Coronary artery (tissue), 2 donors: ENCODE data around the gene SNX33.
A peak's percentile ranks its signal among the peaks of the same experiment; 100 is the strongest.
"Not testable (repeated sequence)": the region's sequence is repeated elsewhere in the genome, so short reads cannot be mapped to it uniquely, and the experiment has no call there.

Experiments used
- DNase-seq: peaks from one replicate; pipeline ENCODE4 v3.0.0-alpha.2; 2017; ENCODE audit warnings: low spot score
- H3K27ac ChIP-seq, 2 donors: fragments of 200-600 bp; sonication (generic); one replicate each; pipeline ENCODE4 v1.5.1; 2016 to 2019
- H3K4me3 ChIP-seq: fragments of 200-600 bp; sonication (generic); 2 replicates; pipeline ENCODE4 v1.5.1; 2016; ENCODE audit warnings: mild to moderate bottlenecking, moderate library complexity
- CTCF ChIP-seq: fragments of 200-600 bp; sonication (generic); IDR thresholded peaks from one replicate; pipeline ENCODE4 v1.5.1; 2019; ENCODE audit warnings: antibody characterized with exemption

Gene SNX33

GRCh38 chr15:75695220-75695619, 47.5 kb downstream of the SNX33 start:
- TF ChIP-seq CTCF: no peak
- H3K4me3 ChIP-seq: peak overlapping the region; percentile 21
- no peak for DNase-seq
- peak overlapping the region; percentile 95 to 98 for H3K27ac ChIP-seq

GRCh38 chr15:75695634-75696310, 48.1 kb downstream of the SNX33 start:
- no peak for TF ChIP-seq CTCF
- peak overlapping the region; percentile 12 for H3K4me3 ChIP-seq
- H3K27ac ChIP-seq: peak overlapping the region; percentile 95 to 98
- DNase-seq: no peak

- peak overlapping the region; percentile 12 for H3K4me3 ChIP-seq
- no peak for DNase-seq
- no peak for TF ChIP-seq CTCF
- H3K27ac ChIP-seq: peak overlapping the region; percentile 95 to 98
These were observed 48.6 kb downstream of the SNX33 start for GRCh38 chr15:75696311-75696720.

- no peak for TF ChIP-seq CTCF
- peak overlapping the region; percentile 95 to 98 for H3K27ac ChIP-seq
- peak overlapping the region; percentile 12 for H3K4me3 ChIP-seq
- no peak for DNase-seq
These were observed 49.1 kb downstream of the SNX33 start for GRCh38 chr15:75696854-75697259.

GRCh38 chr15:75697523-75697922, 49.8 kb downstream of the SNX33 start:
- TF ChIP-seq CTCF: no peak
- DNase-seq: no peak
- Histone ChIP-seq H3K4me3 (peak overlapping the region; percentile 12), H3K27ac (peak overlapping the region; percentile 95 to 98)

GRCh38 chr15:75697974-75698747, 50.4 kb downstream of the SNX33 start:
- H3K27ac ChIP-seq: peak overlapping the region; percentile 95 to 98
- DNase-seq: not testable (repeated sequence)
- peak overlapping the region; percentile 20 for H3K4me3 ChIP-seq

- Histone ChIP-seq H3K27ac (peak overlapping the region; percentile 95 to 98), H3K4me3 (peak overlapping the region; percentile 41)
- DNase-seq: not testable (repeated sequence)
These were observed 51.8 kb downstream of the SNX33 start for GRCh38 chr15:75699517-75699916.

GRCh38 chr15:75699961-75700874, 52.5 kb downstream of the SNX33 start:
- peak overlapping the region; percentile 41 for H3K4me3 ChIP-seq
- H3K27ac ChIP-seq: peak overlapping the region; percentile 95 to 98
- DNase-seq: peak; percentile 90

- not testable (repeated sequence) for DNase-seq
- Histone ChIP-seq H3K4me3 (peak overlapping the region; percentile 41), H3K27ac (peak overlapping the region; percentile 95 to 98)
These were observed 53.6 kb downstream of the SNX33 start for GRCh38 chr15:75701071-75702003.
